Endothelial cell of umbilical vein (primary cell): ENCODE data around the gene ARHGAP10.

Experiments used
- EZH2 ChIP-seq: IDR thresholded peaks from 2 replicates; pipeline ENCODE4 v1.6.1; 2012; ENCODE audit warnings: borderline replicate concordance, low read depth, mild to moderate bottlenecking, moderate library complexity, low read length, inconsistent platforms; ENCODE audit not compliant: severe bottlenecking
- FOS ChIP-seq: IDR thresholded peaks from 2 replicates; pipeline ENCODE4 v1.6.1; 2011; ENCODE audit warnings: mild to moderate bottlenecking, low read length, moderate library complexity, borderline replicate concordance; ENCODE audit not compliant: insufficient read depth
- GATA2 ChIP-seq: IDR thresholded peaks from 2 replicates; pipeline ENCODE4 v1.7.0; 2011; ENCODE audit warnings: low read depth, mild to moderate bottlenecking, moderate library complexity, mixed read lengths, low read length; ENCODE audit not compliant: insufficient read length, insufficient read depth
- JUN ChIP-seq: IDR thresholded peaks from 2 replicates; pipeline ENCODE4 v1.6.1; 2011; ENCODE audit warnings: borderline replicate concordance, low read depth; ENCODE audit not compliant: insufficient read length, insufficient read depth
- MYC ChIP-seq: IDR thresholded peaks from one replicate; pipeline ENCODE4 v1.6.1; 2011; ENCODE audit warnings: mild to moderate bottlenecking, low read depth, low read length
- POLR2A ChIP-seq: IDR thresholded peaks from 2 replicates; pipeline ENCODE4 v1.6.1; 2012; ENCODE audit warnings: low read depth, mild to moderate bottlenecking, control low read depth, low read length
- POLR2AphosphoS5 ChIP-seq: IDR thresholded peaks from 2 replicates; pipeline ENCODE4 v1.6.1; 2012; ENCODE audit warnings: low read depth, mild to moderate bottlenecking, control low read depth, low read length, moderate library complexity; ENCODE audit not compliant: insufficient read depth
- TF ChIP-seq, protein P1 (sequence below), 2 donors: IDR thresholded peaks; 1 replicate in 1 of 2; 2 replicates in 1 of 2; pipeline ENCODE4 v1.5.1; 2011; ENCODE audit warnings: low read length in 2 of 2, mild to moderate bottlenecking in 2 of 2, moderate library complexity in 2 of 2, control low read depth in 1 of 2, inconsistent platforms in 1 of 2, low read depth in 1 of 2; ENCODE audit not compliant: insufficient read depth in 1 of 2; ENCODE audit errors: extremely low read depth in 1 of 2
- TF ChIP-seq, protein P2 (sequence below): IDR thresholded peaks from 2 replicates; pipeline ENCODE4 v1.6.1; 2011; ENCODE audit not compliant: insufficient read depth, insufficient read length

GRCh38 chr4:147802346-147802745 is 70.5 kb downstream of the ARHGAP10 start:
- TF ChIP-seq EZH2 (no peak), POLR2A (no peak), POLR2AphosphoS5 (no peak), JUN (no peak), GATA2 (no peak), FOS (no peak), MYC (no peak)
- TF ChIP-seq, protein P1, sequence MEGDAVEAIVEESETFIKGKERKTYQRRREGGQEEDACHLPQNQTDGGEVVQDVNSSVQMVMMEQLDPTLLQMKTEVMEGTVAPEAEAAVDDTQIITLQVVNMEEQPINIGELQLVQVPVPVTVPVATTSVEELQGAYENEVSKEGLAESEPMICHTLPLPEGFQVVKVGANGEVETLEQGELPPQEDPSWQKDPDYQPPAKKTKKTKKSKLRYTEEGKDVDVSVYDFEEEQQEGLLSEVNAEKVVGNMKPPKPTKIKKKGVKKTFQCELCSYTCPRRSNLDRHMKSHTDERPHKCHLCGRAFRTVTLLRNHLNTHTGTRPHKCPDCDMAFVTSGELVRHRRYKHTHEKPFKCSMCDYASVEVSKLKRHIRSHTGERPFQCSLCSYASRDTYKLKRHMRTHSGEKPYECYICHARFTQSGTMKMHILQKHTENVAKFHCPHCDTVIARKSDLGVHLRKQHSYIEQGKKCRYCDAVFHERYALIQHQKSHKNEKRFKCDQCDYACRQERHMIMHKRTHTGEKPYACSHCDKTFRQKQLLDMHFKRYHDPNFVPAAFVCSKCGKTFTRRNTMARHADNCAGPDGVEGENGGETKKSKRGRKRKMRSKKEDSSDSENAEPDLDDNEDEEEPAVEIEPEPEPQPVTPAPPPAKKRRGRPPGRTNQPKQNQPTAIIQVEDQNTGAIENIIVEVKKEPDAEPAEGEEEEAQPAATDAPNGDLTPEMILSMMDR (IDR thresholded peaks at IDR 0.05; ENCODE audit: extremely low read depth in 1 of 2, insufficient read depth in 1 of 2, low read depth in 1 of 2, low read length in 2 of 2): no peak
- TF ChIP-seq, protein P2, sequence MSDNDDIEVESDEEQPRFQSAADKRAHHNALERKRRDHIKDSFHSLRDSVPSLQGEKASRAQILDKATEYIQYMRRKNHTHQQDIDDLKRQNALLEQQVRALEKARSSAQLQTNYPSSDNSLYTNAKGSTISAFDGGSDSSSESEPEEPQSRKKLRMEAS: no peak
